ENCODE measurements around the gene SDCBP2. TPM values are rescaled to one million over a fixed set of nuclear protein-coding genes. Genes with fewer than 3 reads are reported as not detected.

SDCBP2 gene
- total and polyA plus RNA-seq, 2 experiments from 2014 or later: 4.2 to 5.5 TPM

GRCh38 chr20:1295276-1295930 is 33.5 kb downstream of the SDCBP2 start:
- DNase-seq: no peak
- H3K27ac ChIP-seq: no peak overlapping the region
- no peak overlapping the region for H3K4me2 ChIP-seq (ENCODE audit: unreplicated experiment)
- WGBS, 2 experiments (ENCODE audit: low coverage in 1 of 2, low lambda C conversion rate in 2 of 2, missing lambda C conversion rate in 2 of 2): 89 to 90% methylated on average over 19 to 20 of the region's 20 CpGs
- no peaks in the 10 kb centered on the region for H3K4me1 ChIP-seq (ENCODE audit: insufficient read depth)
- H3K4me3 ChIP-seq: no peak overlapping the region
- in situ Hi-C loops (cut with MboI): no loop called here
- no peaks in the 10 kb centered on the region; the same call in 1 of the 2 replicates for H3K36me3 ChIP-seq (ENCODE audit: low read depth)
- no peaks in the 10 kb centered on the region for H4K20me1 ChIP-seq (ENCODE audit: insufficient read depth)
- H3K79me2 ChIP-seq (ENCODE audit: insufficient read depth): no peaks in the 10 kb centered on the region
- no peaks in the 10 kb centered on the region for H3K9me2 ChIP-seq (ENCODE audit: insufficient read depth)
- H2AFZ ChIP-seq: no peak overlapping the region
- no peaks in the 10 kb centered on the region for H3K9me3 ChIP-seq (ENCODE audit: low read depth)
- H3K27me3 ChIP-seq (replicated peaks; ENCODE audit: insufficient read depth): no peaks in the 10 kb centered on the region
- TF ChIP-seq EZH2phosphoT487 (IDR thresholded peaks at IDR 0.05; ENCODE audit: insufficient read depth, low read depth) (no peak), EZH2 (IDR thresholded peaks at IDR 0.05; ENCODE audit: insufficient read depth, poor library complexity, severe bottlenecking) (no peak)
- no peaks in the 10 kb centered on the region for H3F3A ChIP-seq (ENCODE audit: insufficient read depth)
- no peak overlapping the region for H3K9ac ChIP-seq

- H3K4me1 ChIP-seq (ENCODE audit: insufficient read depth): no peaks in the 10 kb centered on the region
- in situ Hi-C loops (cut with MboI): no loop called here
- 88 to 96% methylated on average over 8 of the region's 8 CpGs for WGBS, 2 experiments (ENCODE audit: low coverage in 1 of 2, low lambda C conversion rate in 2 of 2, missing lambda C conversion rate in 2 of 2)
- no peaks in the 10 kb centered on the region for H3F3A ChIP-seq (ENCODE audit: insufficient read depth)
- TF ChIP-seq EZH2phosphoT487 (IDR thresholded peaks at IDR 0.05; ENCODE audit: insufficient read depth, low read depth) (no peak), EZH2 (IDR thresholded peaks at IDR 0.05; ENCODE audit: insufficient read depth, poor library complexity, severe bottlenecking) (no peak)
- H2AFZ ChIP-seq: no peak overlapping the region
- H3K4me3 ChIP-seq: no peak overlapping the region
- no peaks in the 10 kb centered on the region for H3K79me2 ChIP-seq (ENCODE audit: insufficient read depth)
- H3K4me2 ChIP-seq (ENCODE audit: unreplicated experiment): no peak overlapping the region
- H3K27ac ChIP-seq: no peak overlapping the region
- H3K9me2 ChIP-seq (ENCODE audit: insufficient read depth): no peaks in the 10 kb centered on the region
- no peaks in the 10 kb centered on the region for H3K9me3 ChIP-seq (ENCODE audit: low read depth)
- no peaks in the 10 kb centered on the region; the same call in 1 of the 2 replicates for H3K36me3 ChIP-seq (ENCODE audit: low read depth)
- no peak overlapping the region for H3K9ac ChIP-seq
- no peak for DNase-seq
- no peaks in the 10 kb centered on the region for H4K20me1 ChIP-seq (ENCODE audit: insufficient read depth)
- H3K27me3 ChIP-seq (replicated peaks; ENCODE audit: insufficient read depth): no peaks in the 10 kb centered on the region
Observed at GRCh38 chr20:1294497-1294896, 34.4 kb downstream of the SDCBP2 start.

GRCh38 chr20:1293641-1294379 is 35.1 kb downstream of the SDCBP2 start:
- no peak overlapping the region for H3K27ac ChIP-seq
- DNase-seq: no peak
- H3F3A ChIP-seq (ENCODE audit: insufficient read depth): no peaks in the 10 kb centered on the region
- H3K9ac ChIP-seq: no peak overlapping the region
- H3K36me3 ChIP-seq (ENCODE audit: low read depth): no peaks in the 10 kb centered on the region; the same call in 1 of the 2 replicates
- no peak overlapping the region for H3K4me3 ChIP-seq
- H3K79me2 ChIP-seq (ENCODE audit: insufficient read depth): no peaks in the 10 kb centered on the region
- no peak overlapping the region for H3K4me2 ChIP-seq (ENCODE audit: unreplicated experiment)
- 80 to 84% methylated on average over 6 of the region's 6 CpGs for WGBS, 2 experiments (ENCODE audit: low coverage in 1 of 2, low lambda C conversion rate in 2 of 2, missing lambda C conversion rate in 2 of 2)
- H3K27me3 ChIP-seq (replicated peaks; ENCODE audit: insufficient read depth): no peaks in the 10 kb centered on the region
- no peaks in the 10 kb centered on the region for H3K9me3 ChIP-seq (ENCODE audit: low read depth)
- in situ Hi-C loops (cut with MboI): no loop called here
- no peaks in the 10 kb centered on the region for H3K4me1 ChIP-seq (ENCODE audit: insufficient read depth)
- TF ChIP-seq EZH2phosphoT487 (IDR thresholded peaks at IDR 0.05; ENCODE audit: insufficient read depth, low read depth): no peak
- TF ChIP-seq EZH2 (IDR thresholded peaks at IDR 0.05; ENCODE audit: insufficient read depth, poor library complexity, severe bottlenecking): no peak
- no peaks in the 10 kb centered on the region for H4K20me1 ChIP-seq (ENCODE audit: insufficient read depth)
- H2AFZ ChIP-seq: no peak overlapping the region
- H3K9me2 ChIP-seq (ENCODE audit: insufficient read depth): no peaks in the 10 kb centered on the region

GRCh38 chr20:1292620-1293019 is 36.3 kb downstream of the SDCBP2 start:
- H3K9me2 ChIP-seq (ENCODE audit: insufficient read depth): no peaks in the 10 kb centered on the region
- H3K36me3 ChIP-seq (ENCODE audit: low read depth): no peaks in the 10 kb centered on the region; the same call in 1 of the 2 replicates
- no peak overlapping the region for H3K4me3 ChIP-seq
- no peak overlapping the region for H3K27ac ChIP-seq
- H4K20me1 ChIP-seq (ENCODE audit: insufficient read depth): no peaks in the 10 kb centered on the region
- no peaks in the 10 kb centered on the region for H3K27me3 ChIP-seq (replicated peaks; ENCODE audit: insufficient read depth)
- no peaks in the 10 kb centered on the region for H3K4me1 ChIP-seq (ENCODE audit: insufficient read depth)
- 87 to 88% methylated on average over 1 of the region's 1 CpG for WGBS, 2 experiments (ENCODE audit: low coverage in 1 of 2, low lambda C conversion rate in 2 of 2, missing lambda C conversion rate in 2 of 2)
- no peak overlapping the region for H3K9ac ChIP-seq
- no peak overlapping the region for H2AFZ ChIP-seq
- H3K79me2 ChIP-seq (ENCODE audit: insufficient read depth): no peaks in the 10 kb centered on the region
- H3K4me2 ChIP-seq (ENCODE audit: unreplicated experiment): no peak overlapping the region
- no peaks in the 10 kb centered on the region for H3F3A ChIP-seq (ENCODE audit: insufficient read depth)
- no peak for DNase-seq
- H3K9me3 ChIP-seq (ENCODE audit: low read depth): no peaks in the 10 kb centered on the region
- in situ Hi-C loops (cut with MboI): no loop called here
- TF ChIP-seq EZH2phosphoT487 (IDR thresholded peaks at IDR 0.05; ENCODE audit: insufficient read depth, low read depth): no peak
- TF ChIP-seq EZH2 (IDR thresholded peaks at IDR 0.05; ENCODE audit: insufficient read depth, poor library complexity, severe bottlenecking): no peak

Measured in GM23248 (cell line).